Activated gamma-delta T cell treated with anti-CD3 and anti-CD28 coated beads, Interleukin-2, amount 50 U/mL, for 16 hours (primary cell): Measurements from ENCODE around the gene ATF7.
"Not testable (repeated sequence)": the region's sequence is repeated elsewhere in the genome, so short reads cannot be mapped to it uniquely, and the experiment has no call there.

Experiments
- DNase-seq: peaks from one replicate; pipeline ENCODE4 v3.0.0-alpha.2; 2020; ENCODE audit warnings: low read depth

The ATF7 gene

GRCh38 chr12:53594897-53595615, 31.1 kb downstream of the ATF7 start:
- DNase-seq = no peak

DNA sequence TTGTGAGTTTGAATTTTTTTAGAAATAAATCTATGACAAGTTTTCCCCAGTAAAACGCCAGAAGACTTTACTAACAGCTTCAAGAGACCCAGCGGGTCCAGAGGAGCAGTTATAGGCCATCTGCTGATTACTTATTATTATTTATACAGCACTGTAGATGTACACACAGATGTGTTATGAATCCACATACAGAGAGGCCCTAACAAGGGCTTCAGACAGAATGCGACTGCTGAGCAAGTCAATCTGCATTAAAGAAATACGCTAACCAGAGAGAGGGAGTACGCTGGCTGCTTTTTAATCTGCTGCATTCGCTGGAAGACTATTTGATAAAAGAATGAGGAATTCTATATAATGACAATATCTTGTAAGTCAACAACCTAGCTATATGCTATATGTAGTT, 32.5 kb downstream of the ATF7 start:
- DNase-seq = no peak

DNA sequence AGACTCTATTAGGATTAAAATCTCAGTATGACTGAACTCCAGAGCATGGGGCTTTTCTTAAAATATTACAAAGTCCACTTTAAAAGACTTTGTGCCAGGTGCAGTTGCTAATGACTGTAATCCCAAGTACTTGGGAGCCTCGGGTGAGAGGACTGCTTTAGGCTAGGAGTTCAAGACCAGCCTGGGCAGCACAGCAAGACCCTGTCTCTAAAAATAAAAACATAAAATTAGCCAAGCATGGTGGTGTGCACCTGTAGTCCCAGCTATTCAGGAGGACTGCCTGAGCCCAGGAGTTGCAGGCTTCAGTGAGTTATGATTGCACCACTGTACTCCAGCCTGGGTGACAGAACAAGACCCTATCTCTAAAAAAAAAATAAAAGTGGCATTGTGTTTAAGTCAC, 33.2 kb downstream of the ATF7 start:
- DNase-seq = no peak

DNA sequence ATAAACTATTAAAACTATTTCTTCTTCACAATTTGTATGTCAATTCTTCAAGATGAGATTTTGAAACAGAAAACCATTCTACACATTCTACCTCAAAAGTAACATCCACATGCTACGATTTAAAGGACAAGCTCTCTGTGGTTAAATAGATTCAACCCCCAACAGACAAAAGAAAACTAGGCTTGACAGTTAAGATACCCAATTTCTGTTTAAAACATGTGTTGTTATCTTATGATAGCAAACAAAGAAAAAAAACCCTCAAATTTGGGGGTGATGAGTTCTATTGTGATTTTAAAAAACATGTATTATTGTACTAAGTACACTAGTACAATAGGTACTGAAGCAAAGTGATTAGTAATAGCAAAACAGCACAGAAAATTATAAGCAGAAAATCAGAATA, 33.8 kb downstream of the ATF7 start:
- no peak for DNase-seq

GRCh38 chr12:53591301-53592206, 34.6 kb downstream of the ATF7 start:
- DNase-seq = no peak

DNA sequence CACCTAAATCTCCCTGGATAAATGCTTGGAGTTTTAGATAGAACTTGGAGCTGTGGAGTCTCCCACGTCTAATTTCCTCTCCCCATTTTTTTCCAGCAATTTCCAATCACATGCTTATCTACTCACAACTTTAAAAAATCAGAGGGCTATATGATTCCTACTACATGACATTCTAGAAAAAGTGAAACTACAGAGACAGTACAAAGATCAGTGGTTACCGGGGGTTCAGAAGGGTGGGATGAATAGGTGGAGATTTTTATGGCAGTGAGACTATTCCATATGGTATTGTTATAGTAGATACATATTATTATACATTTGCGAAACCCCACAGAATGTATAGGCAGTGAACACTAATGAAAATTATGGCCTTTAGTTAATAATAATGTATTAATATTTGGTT, 35.5 kb downstream of the ATF7 start:
- no peak for DNase-seq

GRCh38 chr12:53589915-53590314, 36.3 kb downstream of the ATF7 start:
- no peak for DNase-seq

DNA sequence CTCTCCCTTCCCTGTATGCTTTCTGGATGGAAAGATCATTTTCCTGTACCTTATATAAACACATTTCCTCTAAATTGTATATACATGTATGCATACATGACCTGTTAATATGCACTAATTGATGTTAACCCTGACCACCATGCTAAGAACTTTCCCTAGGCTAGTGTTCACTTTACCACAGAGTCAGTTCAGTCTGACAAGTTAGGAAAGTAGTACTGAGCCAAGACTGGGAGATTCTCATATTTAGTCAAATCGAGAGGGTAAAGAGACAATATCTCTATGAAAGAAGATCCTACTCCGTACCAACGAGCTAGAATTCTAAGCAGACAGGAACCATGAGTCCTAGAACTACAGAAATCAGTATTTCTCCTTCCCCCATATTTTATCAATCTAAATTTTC, 36.8 kb downstream of the ATF7 start:
- no peak for DNase-seq

DNA sequence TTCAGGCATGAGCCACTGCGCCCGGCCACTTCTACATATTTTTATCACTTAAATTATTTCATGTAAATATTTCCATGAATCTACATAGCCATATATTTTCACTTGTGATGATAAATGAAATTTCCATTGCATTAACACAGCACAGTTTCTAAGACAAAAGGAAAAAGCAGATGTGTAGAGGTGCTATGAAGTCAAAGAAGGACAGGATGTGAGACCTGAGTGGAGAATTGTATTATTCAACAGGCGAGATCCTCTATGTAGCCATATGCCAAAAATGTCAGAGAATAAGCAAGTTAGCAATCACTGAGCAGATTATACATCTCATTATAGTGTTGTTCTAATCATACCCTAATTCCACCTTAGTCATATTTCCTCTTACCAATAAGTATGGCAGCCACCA, 38.1 kb downstream of the ATF7 start:
- no peak for DNase-seq

- no peak for DNase-seq
These were observed 39.4 kb downstream of the ATF7 start for GRCh38 chr12:53586745-53587144.

DNA sequence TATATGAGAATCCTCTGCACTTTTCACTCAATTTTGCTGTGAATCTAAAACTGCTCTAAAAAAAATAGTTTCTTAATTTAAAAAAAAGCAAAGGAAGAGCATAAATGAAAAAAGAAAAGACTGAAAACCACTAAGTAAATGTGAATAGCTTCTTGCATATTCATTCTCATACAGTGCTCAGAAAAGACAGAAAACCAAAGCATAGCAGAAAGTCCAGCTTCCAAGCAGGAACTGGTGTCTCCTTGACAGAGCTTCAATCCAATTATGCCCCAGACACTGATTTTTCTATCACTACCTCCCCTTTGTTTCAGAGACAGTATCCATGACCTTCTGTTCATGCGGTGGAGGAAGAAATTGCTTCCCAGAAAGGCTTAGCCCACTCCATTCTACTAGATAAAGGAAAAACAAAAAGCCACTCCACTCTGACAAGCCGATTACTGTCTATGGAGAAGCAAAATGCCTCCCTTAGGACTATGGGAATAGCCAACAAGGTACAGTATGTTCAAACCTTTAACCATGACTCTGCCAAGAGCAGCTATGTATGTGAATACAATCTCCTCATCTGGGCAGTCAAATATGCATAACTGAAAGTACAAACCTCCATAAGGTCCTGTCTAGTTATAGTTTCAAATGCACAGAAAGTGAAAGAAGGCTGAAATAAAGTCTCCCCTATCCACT, 40.6 kb downstream of the ATF7 start:
- no peak for DNase-seq

DNA sequence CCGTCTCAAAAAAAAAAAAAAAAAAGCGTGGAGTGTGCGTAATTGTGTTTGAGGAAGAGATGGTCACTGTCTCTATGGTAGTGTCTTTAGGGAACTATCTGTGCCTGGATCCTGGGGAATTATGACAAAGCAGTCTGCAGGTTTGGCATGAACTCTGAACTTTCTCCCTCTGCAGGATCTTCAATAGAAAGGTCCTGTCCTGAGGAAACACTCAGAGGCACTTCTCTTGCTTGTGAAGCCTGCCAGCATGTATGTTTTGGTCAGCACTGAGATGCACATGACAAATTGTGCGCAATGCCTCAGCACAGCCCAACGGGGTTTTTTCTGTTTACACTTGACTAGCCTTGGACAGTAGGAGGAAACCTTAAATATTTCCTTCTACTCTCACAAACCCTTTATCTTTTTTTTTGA, 46.6 kb downstream of the ATF7 start:
- DNase-seq = no peak

DNA sequence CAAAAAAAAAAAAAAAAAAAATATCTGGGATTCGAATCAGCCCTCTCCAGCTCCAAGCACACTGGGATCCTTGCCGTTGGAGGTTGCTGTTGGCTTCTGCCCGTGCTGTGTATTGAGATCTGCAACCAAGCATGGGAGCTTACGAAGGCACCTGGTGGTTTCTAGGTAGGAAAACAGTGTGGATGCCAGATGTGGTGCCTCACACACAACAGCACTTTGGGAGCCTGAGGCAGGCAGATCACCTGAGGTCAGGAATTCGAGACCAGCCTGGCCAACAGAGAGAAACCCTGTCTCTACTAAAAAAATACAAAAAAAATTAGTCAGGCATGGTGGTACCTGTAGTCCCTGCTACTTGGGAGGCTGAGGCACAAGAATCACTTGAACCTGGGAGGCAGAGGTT, 47.4 kb downstream of the ATF7 start:
- no peak for DNase-seq

DNA sequence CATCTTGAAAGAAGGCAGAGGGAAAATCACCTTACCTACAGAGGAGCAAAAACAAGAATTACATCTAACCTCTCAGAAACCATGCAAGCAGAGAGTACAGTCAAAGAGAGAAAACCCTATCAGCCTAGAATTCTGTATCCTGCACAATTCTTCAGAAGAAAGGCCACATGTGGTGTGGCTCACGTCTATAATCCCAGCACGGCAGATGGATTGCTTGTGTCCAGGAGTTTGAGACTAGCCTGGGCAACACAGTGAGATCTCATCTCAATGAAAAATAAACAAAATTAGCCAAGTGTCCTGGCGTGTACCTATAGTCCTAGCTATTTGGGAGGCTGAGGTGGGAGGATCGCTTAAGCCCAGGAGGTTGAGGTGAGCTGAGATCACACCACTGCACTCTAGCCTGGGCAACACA, 48.2 kb downstream of the ATF7 start:
- no peak for DNase-seq

DNA sequence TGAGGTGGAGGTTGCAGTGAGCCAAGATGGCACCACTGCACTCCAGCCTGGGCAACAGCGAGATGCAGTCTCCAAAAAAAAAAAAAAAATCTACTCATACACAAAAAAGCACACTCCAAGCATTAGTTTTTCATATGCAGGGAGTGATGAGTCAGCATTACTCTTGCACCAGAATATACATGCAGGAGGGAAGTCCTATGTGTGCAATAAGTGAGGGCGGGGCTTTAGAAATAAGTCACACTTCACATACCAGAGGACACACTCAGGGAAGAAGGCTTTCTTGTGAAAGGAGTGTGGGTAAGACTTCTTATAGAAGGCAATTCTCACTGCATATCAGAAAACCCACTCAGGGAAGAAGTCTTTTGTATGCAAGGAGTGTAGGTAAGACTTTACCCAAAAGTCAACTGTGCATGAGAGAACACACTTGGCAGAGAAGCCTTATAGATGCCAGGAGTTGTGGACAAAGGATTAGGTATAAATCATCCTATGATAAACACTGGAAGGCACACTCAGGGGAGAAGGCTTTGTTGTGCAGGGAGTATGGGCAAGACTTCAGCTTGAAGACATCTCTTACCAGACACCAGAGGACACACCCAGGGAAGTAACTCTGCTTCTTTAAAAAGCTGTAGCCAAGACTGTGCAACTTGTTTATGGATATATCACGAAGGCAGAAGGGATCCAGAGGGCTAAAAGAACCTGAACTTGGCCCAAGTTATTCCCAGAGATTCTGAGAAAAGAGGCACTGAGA, 50.5 kb downstream of the ATF7 start:
- DNase-seq = no peak

- no peak for DNase-seq
These were observed 53.9 kb downstream of the ATF7 start for GRCh38 chr12:53572134-53572758.

DNA sequence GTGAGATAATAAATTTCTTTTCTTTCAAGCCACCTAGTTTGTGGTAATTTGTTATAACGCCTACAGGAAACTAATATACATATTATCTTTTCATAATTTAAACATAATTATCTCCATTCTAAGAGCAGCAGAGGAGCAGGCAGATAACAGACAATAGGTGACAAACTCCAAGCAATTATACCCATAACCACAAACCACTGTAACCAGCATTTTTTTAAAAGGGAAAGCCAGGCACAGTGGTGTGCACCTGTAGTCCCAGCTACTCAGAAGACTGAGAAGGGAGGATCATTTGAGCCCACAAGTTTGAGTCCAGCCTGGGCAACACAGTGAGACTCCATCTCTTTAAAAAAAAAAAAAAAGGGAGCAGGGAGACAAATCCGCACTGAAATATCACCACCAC, 54.9 kb downstream of the ATF7 start:
- no peak for DNase-seq

DNA sequence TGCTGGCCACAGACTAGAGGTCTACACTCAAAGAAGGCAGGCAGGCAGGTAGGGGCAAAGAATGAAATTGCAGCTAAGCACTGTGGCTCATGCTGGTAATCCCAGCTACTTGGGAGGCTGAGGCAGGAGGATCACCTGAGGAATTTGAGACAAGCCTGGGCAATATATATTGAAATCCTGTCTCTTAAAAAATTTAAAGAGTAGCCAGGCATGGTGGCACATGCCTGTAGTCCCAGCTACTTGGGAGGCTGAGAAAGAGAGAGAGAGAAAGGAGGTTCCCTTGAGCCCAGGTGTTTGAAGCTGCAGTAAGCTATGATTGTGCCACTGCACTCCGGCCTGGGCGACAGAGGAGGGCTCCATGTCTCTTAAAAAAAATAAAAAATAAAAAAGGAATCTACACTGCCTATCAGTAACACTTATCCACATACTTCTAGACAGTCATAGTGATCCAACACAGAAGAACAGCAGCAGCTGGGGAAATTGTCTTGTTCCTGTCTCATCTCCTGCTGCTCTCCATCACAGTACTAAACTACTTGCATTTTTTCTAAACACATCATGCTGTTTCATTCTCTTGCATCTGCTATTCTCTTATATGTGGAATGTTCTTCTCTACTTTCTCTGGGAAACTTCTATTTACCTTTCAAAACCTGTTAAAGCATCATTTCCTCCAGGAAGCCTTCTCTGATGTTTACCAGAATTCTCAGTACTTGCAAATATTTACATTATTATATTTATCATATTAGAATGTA, 57.2 kb downstream of the ATF7 start:
- no peak for DNase-seq

GRCh38 chr12:53567961-53568808, 58.0 kb downstream of the ATF7 start:
- DNase-seq = no peak

GRCh38 chr12:53565376-53565775, 60.8 kb downstream of the ATF7 start:
- DNase-seq = not testable (repeated sequence)
